ENCODE results near the gene SPOCK1. TPM values are rescaled to one million over a fixed set of nuclear protein-coding genes. Genes with fewer than 3 reads are reported as not detected.
A peak's percentile ranks its signal among the peaks of the same experiment; 100 is the strongest.
"Not testable (repeated sequence)": the region's sequence is repeated elsewhere in the genome, so short reads cannot be mapped to it uniquely, and the experiment has no call there.

The SPOCK1 gene
- 19.6 TPM for total RNA-seq
- long read RNA-seq, full-length matches to known transcripts: 5 of 7 reads
- long read RNA-seq, partial matches to known transcripts: 1 of 7 reads
- long read RNA-seq, other reads (novel, unspliced or antisense): 1 of 7 reads

- DNase-seq (peak; percentile 85), ATAC-seq (ENCODE audit: poor library complexity) (peak; percentile 98)
- intact Hi-C loops (cut with DNase I): loop anchor here (1.0 to 10.0 kb wide), 3 partner anchors 152 to 694 kb away; no protein-coding TSS in a partner anchor
Measured at GRCh38 chr5:137498736-137499505, at the start of gene SPOCK1. Gene SPOCK1 (minus strand): TSS chr5:137499326.

DNA sequence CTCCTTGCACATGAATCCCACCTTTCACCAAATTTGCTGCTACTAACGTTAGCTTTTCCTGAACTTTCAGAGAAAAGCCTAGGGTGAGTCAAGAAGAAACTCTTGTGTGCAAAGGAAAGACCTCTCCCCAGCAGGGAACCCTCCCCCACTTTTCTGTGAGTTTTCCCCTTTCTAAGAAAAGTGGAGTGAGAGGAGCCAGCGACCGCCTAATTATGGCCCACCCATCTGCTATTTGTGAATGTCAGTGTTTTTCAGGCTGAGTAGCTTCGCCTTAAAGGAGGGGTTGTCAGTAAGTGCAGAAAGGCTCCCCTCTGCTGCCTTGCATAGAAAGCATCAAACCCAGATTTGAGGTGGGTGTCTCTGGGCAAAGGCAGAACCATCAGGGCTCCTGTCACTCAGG lies 46.8 kb upstream of the SPOCK1 start:
- ATAC-seq (ENCODE audit: poor library complexity): no peak
- DNase-seq: no peak

DNA sequence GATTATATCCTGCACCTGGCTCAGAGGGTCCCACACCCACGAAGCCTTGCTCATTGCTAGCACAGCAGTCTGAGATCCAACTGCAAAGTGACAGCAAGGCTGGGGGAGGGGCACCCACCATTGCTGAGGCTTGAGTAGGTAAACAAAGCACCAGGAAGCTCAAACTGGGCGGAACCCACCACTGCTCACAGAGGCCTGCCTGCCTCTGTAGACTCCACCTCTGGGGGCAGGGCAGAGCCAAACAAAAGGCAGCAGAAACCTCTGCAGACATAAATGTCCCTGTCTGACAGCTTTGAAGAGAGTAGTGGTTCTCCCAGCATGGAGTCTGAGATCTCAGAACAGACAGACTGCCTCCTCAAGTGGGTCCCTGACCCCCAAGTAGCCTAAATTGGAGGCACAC lies 36.3 kb upstream of the SPOCK1 start:
- ATAC-seq (ENCODE audit: poor library complexity); intact Hi-C loops (cut with DNase I); DNase-seq: not testable (repeated sequence)

More for the DNA sequence above, 46.8 kb upstream of the SPOCK1 start:
- intact Hi-C loops (cut with DNase I): no loop called here

DNA sequence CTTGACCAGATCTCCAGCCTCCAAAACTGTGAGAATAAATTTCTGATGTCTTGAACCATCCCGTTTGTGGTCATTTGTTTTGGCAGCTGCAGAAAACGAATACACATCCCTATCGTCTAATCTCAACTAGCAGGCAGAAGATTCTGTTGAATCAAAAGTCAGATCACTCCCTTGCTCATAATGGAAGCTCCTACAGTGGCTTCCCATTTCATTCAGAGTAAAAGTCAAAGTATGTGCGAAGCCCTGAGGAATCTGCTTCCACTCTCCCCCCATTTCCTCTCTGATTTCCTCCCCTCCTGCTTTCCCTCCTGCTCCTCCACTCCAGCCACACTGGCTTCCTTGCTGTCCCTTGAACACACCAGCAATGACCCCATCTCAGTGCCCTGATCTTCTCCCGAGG lies 34.8 kb upstream of the SPOCK1 start:
- ATAC-seq (ENCODE audit: poor library complexity) (no peak), DNase-seq (no peak)
- intact Hi-C loops (cut with DNase I): no loop called here

DNA sequence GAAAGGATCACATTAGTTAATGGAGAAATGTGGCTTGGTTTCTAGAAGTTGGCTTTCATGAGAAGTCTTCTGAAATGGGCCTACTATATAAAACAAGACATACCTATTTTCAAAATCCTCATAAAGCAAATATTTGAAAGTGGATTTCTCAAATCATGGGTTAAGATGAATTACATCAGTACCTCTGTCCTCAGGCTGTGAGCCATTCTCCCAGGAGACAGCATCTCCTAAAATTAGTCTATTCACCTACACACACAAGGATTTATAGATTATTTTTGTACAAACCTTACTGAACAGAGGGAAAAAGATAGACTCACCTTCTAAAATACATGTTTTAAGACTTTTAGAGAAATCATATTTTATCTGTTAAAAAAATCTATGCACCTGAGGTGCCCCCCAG lies 32.1 kb upstream of the SPOCK1 start:
- intact Hi-C loops (cut with DNase I): no loop called here
- no peak for DNase-seq
- ATAC-seq (ENCODE audit: poor library complexity): no peak

DNA sequence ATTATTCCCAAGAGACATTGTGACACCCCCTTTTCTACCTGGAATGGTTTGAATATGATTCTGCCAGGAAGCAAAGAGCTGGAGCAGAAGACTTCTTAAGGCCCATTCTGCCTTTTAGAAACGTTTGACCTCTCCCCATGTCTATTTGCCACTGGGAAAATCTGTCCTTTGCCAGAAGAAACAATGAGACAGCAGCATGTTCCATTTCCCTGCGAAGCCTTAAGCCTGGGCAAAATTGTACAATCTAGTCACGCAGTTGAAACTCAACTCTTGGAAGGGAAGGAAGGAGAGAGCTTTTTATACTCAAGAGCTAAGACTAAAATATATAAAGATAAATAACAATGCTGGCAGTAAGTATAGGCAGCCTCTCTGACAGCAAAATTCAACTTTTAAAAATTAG lies 22.1 kb upstream of the SPOCK1 start:
- intact Hi-C loops (cut with DNase I): no loop called here
- no peak for DNase-seq
- no peak for ATAC-seq (ENCODE audit: poor library complexity)

DNA sequence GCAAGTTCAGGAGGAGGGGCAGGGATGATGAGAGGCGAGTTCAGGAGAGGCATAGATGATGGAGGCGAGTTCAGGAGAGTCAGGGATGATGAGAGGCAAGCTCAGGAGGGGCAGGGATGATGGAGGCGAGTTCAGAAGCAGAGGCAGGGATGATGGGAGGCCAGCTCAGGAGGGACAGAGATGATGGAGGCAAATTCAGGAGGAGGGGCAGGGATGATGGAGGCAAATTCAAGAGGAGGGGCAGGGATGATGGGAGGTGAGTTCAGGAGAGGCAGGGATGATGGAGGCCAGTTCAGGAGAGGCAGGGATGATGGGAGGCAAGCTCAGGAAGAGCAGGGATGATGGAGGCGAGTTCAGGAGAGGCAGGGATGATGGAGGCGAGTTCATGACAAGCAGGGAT lies 17.8 kb upstream of the SPOCK1 start:
- intact Hi-C loops (cut with DNase I): no loop called here
- DNase-seq (no peak), ATAC-seq (ENCODE audit: poor library complexity) (no peak)

DNA sequence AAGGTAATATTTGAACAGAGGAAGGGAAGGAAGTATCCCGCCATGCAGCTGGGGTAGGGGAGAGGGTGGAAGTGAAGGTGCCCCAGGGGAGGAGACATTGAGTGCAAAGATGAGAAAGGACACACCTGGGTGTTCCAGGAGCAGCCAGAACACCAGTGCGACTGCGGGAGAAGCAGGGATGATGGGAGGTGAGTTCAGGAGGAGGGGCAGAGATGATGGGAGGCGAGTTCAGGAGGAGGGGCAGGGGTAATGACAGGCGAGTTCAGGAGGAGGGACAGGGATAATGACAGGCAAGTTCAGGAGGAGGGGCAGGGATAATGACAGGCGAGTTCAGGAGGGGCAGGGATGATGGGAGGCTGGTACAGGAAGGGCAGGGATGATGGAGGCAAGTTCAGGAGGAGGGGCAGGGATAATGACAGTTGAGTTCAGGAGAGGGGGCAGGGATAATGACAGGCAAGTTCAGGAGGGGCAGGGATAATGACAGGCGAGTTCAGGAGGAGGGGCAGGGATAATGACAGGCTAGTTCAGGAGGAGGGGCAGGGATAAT lies 17.2 kb upstream of the SPOCK1 start:
- intact Hi-C loops (cut with DNase I): no loop called here

GRCh38 chr5:137515238-137515637 lies 16.1 kb upstream of the SPOCK1 start:
- intact Hi-C loops (cut with DNase I): no loop called here
- DNase-seq (no peak), ATAC-seq (ENCODE audit: poor library complexity) (no peak)

More for the DNA sequence above, 17.2 kb upstream of the SPOCK1 start:
- ATAC-seq (ENCODE audit: poor library complexity) (no peak), DNase-seq (no peak)

GRCh38 chr5:137510671-137511070 lies 11.5 kb upstream of the SPOCK1 start:
- intact Hi-C loops (cut with DNase I): no loop called here
- DNase-seq (no peak), ATAC-seq (ENCODE audit: poor library complexity) (no peak)

DNA sequence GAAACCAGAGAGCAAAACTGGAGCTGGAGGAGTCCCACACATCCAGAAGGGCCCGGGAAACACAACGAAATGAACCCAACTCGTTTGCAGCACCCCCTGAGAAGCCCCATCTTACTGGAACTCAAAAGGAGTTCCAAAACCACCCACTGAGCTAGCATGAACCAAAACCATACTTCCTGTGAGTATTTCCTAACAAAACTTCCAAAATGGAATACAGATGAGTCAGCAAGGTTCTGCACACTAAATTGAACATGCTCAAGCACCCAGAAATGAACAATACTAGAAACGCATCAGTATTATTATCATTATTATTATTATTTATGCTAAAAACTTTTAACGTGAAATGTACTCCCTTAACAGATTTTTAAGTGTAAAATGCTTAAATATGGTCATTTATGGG lies 8.0 kb upstream of the SPOCK1 start:
- no peak for ATAC-seq (ENCODE audit: poor library complexity)
- DNase-seq: no peak
- intact Hi-C loops (cut with DNase I): no loop called here

DNA sequence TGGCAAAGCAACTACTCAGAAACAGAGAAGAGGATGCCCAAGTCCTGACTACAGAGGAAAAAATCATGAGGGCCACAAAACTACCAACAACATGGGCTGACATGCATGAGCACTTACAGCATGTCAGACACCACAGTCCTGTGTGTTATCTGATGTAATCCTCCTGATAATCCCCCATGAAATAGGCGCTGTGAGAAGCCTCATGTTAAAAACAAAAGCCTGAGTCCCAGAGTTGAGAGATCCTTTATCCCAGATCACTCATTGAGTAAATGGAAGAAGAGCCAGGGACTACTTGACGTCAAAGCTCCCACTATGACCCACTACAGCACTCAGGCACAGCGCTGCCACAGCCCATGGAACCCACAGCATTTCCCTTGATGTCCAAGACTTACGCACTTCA lies 7.2 kb upstream of the SPOCK1 start:
- ATAC-seq (ENCODE audit: poor library complexity) (no peak), DNase-seq (no peak)
- intact Hi-C loops (cut with DNase I): no loop called here

DNA sequence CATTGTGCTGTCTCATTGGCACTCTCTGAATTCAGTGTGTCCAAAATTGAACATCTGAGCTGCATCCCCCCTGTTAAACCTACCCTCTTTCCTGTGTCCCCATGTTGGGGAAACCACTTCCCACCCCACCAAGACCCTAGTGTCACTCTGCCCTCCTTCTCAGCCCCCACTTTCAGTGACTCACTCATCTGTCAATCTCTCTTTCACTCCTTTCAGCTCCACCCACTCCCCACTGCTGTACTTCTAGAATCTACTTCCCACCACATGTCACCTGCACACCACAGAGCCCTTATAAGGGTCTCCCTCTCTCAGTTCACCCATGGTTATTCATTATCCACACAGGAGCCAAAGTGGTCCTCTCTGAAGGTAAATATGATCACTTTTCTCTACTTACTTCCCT lies 5.8 kb upstream of the SPOCK1 start:
- ATAC-seq (ENCODE audit: poor library complexity) (no peak), DNase-seq (no peak)
- intact Hi-C loops (cut with DNase I): no loop called here

DNA sequence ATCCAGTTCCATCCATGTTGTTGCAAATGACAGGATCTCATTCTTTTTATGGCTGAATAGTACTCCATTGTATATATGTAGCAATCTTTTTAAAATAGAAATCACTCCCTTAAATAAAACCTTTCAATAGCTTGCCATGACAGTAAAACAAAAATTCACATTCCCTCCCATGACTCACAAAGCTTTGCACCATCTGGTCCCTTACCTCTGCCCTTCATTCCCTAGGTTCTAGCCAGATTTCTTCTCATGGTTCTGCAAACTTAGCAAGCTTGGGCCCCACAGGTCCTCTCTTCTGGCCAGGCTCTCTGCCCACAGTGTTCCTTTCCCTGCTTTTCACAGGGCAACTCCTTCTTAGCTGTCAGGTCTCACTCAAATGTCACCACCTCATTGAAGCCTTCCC lies 4.3 kb upstream of the SPOCK1 start:
- intact Hi-C loops (cut with DNase I): no loop called here
- DNase-seq: no peak
- no peak for ATAC-seq (ENCODE audit: poor library complexity)

DNA sequence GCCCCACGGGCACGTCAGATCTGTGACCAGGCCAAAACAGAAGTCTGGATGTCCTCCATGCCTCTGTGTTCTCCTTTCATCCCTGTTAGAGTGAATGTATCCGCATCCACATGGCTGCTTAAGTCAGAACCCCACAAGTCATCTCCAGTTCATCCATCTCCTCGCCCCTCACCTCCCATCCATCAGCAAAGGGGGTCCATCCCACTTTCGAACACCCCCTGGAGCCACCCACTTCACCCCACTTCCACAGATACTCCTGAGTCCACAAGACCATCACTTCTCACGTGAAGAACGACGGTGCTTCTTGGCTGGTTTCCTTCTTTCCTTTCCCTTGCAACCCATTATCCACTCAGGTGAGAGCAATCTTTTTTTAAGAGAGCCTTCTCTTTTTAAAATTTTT lies 3.5 kb upstream of the SPOCK1 start:
- intact Hi-C loops (cut with DNase I): no loop called here
- ATAC-seq (ENCODE audit: poor library complexity) (no peak), DNase-seq (no peak)

- intact Hi-C loops (cut with DNase I): no loop called here
- DNase-seq: no peak
- no peak for ATAC-seq (ENCODE audit: poor library complexity)
Measured at GRCh38 chr5:137501846-137502406, 2.8 kb upstream of the SPOCK1 start.

DNA sequence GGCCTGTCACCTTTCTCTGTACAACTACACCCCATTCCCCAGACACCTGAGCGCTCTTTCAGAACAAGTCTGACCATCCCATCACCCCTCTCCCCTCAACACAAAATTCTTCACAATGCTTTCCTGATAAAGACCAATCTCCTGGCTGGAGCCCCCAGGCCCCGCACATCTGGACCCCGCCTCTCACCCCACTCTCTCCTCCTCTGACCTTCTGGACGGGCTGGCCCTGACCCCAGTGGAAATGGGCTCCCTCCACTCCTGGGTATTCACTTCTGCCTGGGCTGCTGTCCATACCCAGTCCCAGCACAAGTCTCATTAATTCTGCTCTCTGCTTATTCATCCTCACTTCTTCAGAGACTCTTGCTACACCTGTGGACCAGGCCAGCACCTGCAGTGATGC lies 2.1 kb upstream of the SPOCK1 start:
- intact Hi-C loops (cut with DNase I): no loop called here
- DNase-seq (no peak), ATAC-seq (ENCODE audit: poor library complexity) (no peak)

DNA sequence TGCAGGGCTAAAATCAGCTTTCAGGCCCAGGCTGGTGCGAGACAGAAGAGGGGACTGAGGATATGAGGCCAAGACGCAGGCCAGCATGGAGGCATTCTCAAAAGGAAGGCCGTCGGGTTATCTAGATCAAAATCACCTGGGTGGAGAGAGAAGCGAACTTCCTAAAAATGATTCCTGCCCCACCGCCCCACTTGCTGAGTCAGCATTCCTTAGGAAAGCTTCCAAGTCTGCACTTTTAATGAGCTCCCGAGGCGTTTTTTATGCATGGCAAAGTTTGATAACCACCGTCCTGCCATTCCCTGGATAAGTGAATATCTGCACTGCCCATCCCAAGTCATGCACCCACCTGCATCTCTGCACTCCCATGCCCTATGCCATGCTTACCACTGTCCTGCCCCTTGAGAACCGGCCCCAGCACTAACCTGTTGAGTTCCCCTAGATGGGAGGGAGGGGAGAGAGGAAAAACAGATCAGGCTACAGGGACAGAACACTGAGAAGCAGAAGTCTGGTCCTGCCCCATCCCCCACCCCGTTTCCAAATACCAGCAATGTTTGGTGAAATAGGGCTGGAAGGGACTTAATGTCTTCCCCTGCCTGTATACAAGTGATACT lies 1.6 kb upstream of the SPOCK1 start:
- intact Hi-C loops (cut with DNase I): no loop called here
- ATAC-seq (ENCODE audit: poor library complexity): no peak

DNA sequence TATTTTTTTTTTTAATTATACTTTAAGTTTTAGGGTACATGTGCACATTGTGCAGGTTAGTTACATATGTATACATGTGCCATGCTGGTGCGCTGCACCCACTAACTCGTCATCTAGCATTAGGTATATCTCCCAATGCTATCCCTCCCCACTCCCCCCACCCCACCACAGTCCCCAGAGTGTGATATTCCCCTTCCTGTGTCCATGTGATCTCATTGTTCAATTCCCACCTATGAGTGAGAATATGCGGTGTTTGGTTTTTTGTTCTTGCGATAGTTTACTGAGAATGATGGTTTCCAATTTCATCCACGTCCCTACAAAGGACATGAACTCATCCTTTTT lies 351 bp upstream of the SPOCK1 start:
- not testable (repeated sequence) for ATAC-seq (ENCODE audit: poor library complexity)
- intact Hi-C loops (cut with DNase I): loop anchor here (1.0 to 10.0 kb wide), 3 partner anchors 152 to 695 kb away; no protein-coding TSS in a partner anchor

More for the DNA sequence above, 1.6 kb upstream of the SPOCK1 start:
- no peak for DNase-seq

More for the DNA sequence above, 351 bp upstream of the SPOCK1 start:
- not testable (repeated sequence) for DNase-seq

Measured in Right ventricle myocardium superior (tissue), 1 donor.